ENCODE measurements around the gene TRIM41. TPM values are rescaled to one million over a fixed set of nuclear protein-coding genes. Genes with fewer than 3 reads are reported as not detected.

Gene TRIM41
- total RNA-seq, 1 experiment from 2014 or later: 34.2 TPM

DNA sequence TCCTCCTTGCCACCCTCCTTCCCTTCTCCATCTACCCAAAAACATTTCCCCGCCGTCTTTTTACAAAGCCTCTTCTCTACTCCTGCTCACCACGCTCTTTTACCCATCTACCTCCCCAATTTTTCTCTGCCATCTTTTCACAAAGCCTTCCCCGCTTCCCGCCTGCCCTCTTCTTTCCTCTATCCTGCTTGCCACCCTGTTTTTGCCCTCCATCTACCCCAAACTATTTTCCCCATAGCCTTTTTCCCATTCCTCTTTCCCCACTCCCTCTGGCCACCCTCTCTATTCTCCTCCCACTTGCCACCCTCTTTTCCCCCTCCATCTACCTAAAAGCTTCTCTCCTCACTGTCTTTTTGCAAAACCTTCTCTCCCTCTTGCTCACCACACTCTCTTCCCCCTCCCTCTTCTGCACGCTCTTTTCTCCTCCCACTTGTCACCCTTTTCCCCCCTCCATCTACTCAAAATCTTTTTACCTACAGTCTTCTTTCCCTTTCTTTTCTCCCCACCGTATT lies 57.2 kb downstream of the TRIM41 start:
- no peak overlapping the region for H3K4ac ChIP-seq (ENCODE audit: low read depth, low read length)
- H3K79me2 ChIP-seq (ENCODE audit: insufficient read depth, low read length): no peaks in the 10 kb centered on the region; the same call in 1 of the 2 replicates
- no peak overlapping the region for H2BK5ac ChIP-seq (ENCODE audit: insufficient read length, low read length)
- no peak for DNase-seq
- no peaks in the 10 kb centered on the region for H3K4me1 ChIP-seq (ENCODE audit: insufficient read depth, low read length)
- Mint-ChIP-seq H3K27ac (no peak overlapping the region), H3K4me3 (no peak overlapping the region), H3K9me3 (peaks cover 0 to 3% of the 10 kb centered on the region in 2 experiments; a peak in 2 of 5 replicates), H3K36me3 (ENCODE audit: insufficient read depth in 1 of 3, low read depth in 3 of 3) (peaks cover 2 to 13% (median 11%) of the 10 kb centered on the region in 3 experiments; a peak in 5 of 7 replicates), H3K4me1 (peaks cover 11 to 15% of the 10 kb centered on the region in 2 experiments; a peak in 3 of 4 replicates), H3K27me3 (ENCODE audit: low read depth) (no peaks in the 10 kb centered on the region; the same call in 1 of the 2 replicates)
- H3K4me2 ChIP-seq (ENCODE audit: insufficient read depth, insufficient read length, low read length): peak overlapping the region; percentile 83
- no peak overlapping the region for H3K14ac ChIP-seq (ENCODE audit: insufficient read depth, low read length)
- H3K27me3 ChIP-seq (ENCODE audit: insufficient read depth, low read length): no peaks in the 10 kb centered on the region
- no peak overlapping the region for H3T11ph ChIP-seq (ENCODE audit: low read length)
- H2BK20ac ChIP-seq (ENCODE audit: low read depth, low read length, poor library complexity, severe bottlenecking): no peak overlapping the region
- no peak overlapping the region for H2BK15ac ChIP-seq (ENCODE audit: low read depth, low read length)
- H3K23me2 ChIP-seq (ENCODE audit: insufficient read length, low read depth, low read length, poor library complexity, severe bottlenecking): peaks cover 9% of the 10 kb centered on the region
- no peak overlapping the region for H2BK12ac ChIP-seq (ENCODE audit: insufficient read length, low read depth, low read length)
- H3K56ac ChIP-seq (ENCODE audit: insufficient read length, low read depth, low read length): no peak overlapping the region
- peaks cover 2% of the 10 kb centered on the region for H3K79me1 ChIP-seq (ENCODE audit: insufficient read depth, low read depth, low read length, poor library complexity, severe bottlenecking)
- no peak overlapping the region for H2BK120ac ChIP-seq (ENCODE audit: low read depth, low read length, poor library complexity, severe bottlenecking)
- no peaks in the 10 kb centered on the region for H3K9me3 ChIP-seq (ENCODE audit: control insufficient read depth, low read depth, low read length)
- H4K91ac ChIP-seq (ENCODE audit: insufficient read length, low read depth, low read length): no peak overlapping the region
- no peaks in the 10 kb centered on the region for H4K20me1 ChIP-seq (ENCODE audit: control insufficient read depth, insufficient read depth, insufficient read length)
- peak overlapping the region; percentile 44 for H3K9ac ChIP-seq (ENCODE audit: extremely low read depth, insufficient read length, low read length)
- H4K5ac ChIP-seq (ENCODE audit: insufficient read length, low read depth, low read length): no peak overlapping the region
- no peak overlapping the region for H3K23ac ChIP-seq (ENCODE audit: insufficient read length, low read depth, low read length)
- 88% methylated on average over 3 of the region's 7 CpGs for WGBS (ENCODE audit: extremely low coverage, insufficient read length, low lambda C conversion rate)
- no peak overlapping the region for H3K27ac ChIP-seq (ENCODE audit: insufficient read length, low read depth, low read length)
- no peak overlapping the region for H2AFZ ChIP-seq (ENCODE audit: low read length)
- no peak overlapping the region for H3K18ac ChIP-seq (ENCODE audit: insufficient read length, low read depth, low read length)
- TF ChIP-seq CTCF (conservative IDR thresholded peaks at IDR 0.05): no peak
- H4K8ac ChIP-seq (replicated peaks; ENCODE audit: insufficient read length, low read depth, low read length): no peak overlapping the region
- no peak overlapping the region for H2AK5ac ChIP-seq (ENCODE audit: insufficient read length, low read length)

Data from H9 (cell line).